Stimulated activated CD8-positive, alpha-beta memory T cell treated with anti-CD3 and anti-CD28 coated beads, Interleukin-2, amount 100 ng/mL, for 48 hours (primary cell): ENCODE measurements around the gene VAPA.
"Not testable (repeated sequence)": the region's sequence is repeated elsewhere in the genome, so short reads cannot be mapped to it uniquely, and the experiment has no call there.

Source experiments
- DNase-seq, 2 donors: peaks; one replicate each; pipeline ENCODE4 v3.0.0-alpha.2; 2020; ENCODE audit warnings: low read depth in 2 of 2

The VAPA gene

GRCh38 chr18:9886005-9886348 lies 27.8 kb upstream of the VAPA start:
- no peak for DNase-seq

GRCh38 chr18:9887992-9888391 lies 25.8 kb upstream of the VAPA start:
- no peak for DNase-seq

- no peak for DNase-seq
Observed at GRCh38 chr18:9890196-9890595, 23.6 kb upstream of the VAPA start.

- DNase-seq = no peak
Observed at GRCh38 chr18:9890957-9891356, 22.9 kb upstream of the VAPA start.

- not testable (repeated sequence) for DNase-seq
Observed at GRCh38 chr18:9891515-9891914, 22.3 kb upstream of the VAPA start.

GRCh38 chr18:9894454-9895068 lies 19.3 kb upstream of the VAPA start:
- DNase-seq = no peak

GRCh38 chr18:9897129-9897528 lies 16.7 kb upstream of the VAPA start:
- DNase-seq = no peak

- DNase-seq = not testable (repeated sequence)
Observed at GRCh38 chr18:9897787-9898291, 16.0 kb upstream of the VAPA start.

- DNase-seq = no peak
Observed at GRCh38 chr18:9898792-9899549, 14.8 kb upstream of the VAPA start.

GRCh38 chr18:9899550-9899930 lies 14.3 kb upstream of the VAPA start:
- not testable (repeated sequence) for DNase-seq

- DNase-seq = no peak
Observed at GRCh38 chr18:9900699-9901098, 13.1 kb upstream of the VAPA start.

- no peak for DNase-seq
Observed at GRCh38 chr18:9901377-9901776, 12.4 kb upstream of the VAPA start.

GRCh38 chr18:9902264-9902663 lies 11.6 kb upstream of the VAPA start:
- not testable (repeated sequence) for DNase-seq

GRCh38 chr18:9902832-9903231 lies 11.0 kb upstream of the VAPA start:
- no peak for DNase-seq

GRCh38 chr18:9905401-9905922 lies 8.4 kb upstream of the VAPA start:
- no peak for DNase-seq

GRCh38 chr18:9906481-9906880 lies 7.3 kb upstream of the VAPA start:
- no peak for DNase-seq

- DNase-seq = no peak
Observed at GRCh38 chr18:9907867-9908266, 5.9 kb upstream of the VAPA start.

- DNase-seq = no peak
Observed at GRCh38 chr18:9910071-9910470, 3.7 kb upstream of the VAPA start.

GRCh38 chr18:9910661-9911060 lies 3.2 kb upstream of the VAPA start:
- DNase-seq = no peak

GRCh38 chr18:9911226-9911625 lies 2.6 kb upstream of the VAPA start:
- DNase-seq = no peak

- DNase-seq = not testable (repeated sequence)
Observed at GRCh38 chr18:9912285-9912684, 1.5 kb upstream of the VAPA start.

- DNase-seq = no peak
Observed at GRCh38 chr18:9913151-9913525, 678 bp upstream of the VAPA start.

- no peak for DNase-seq
Observed at GRCh38 chr18:9914334-9914583, 443 bp downstream of the VAPA start.
